HL-60 (cell line): ENCODE results near the gene GFRA1.

Experiments
- DNase-seq, 2 experiments: peaks; one replicate each; pipeline ENCODE4 v3.0.0-alpha.2; 2010 to 2020; ENCODE audit warnings: low read depth in 1 of 2, low spot score in 1 of 2
- H3K27ac ChIP-seq: fragments of 250-450 bp; sonication (Bioruptor Pico); replicated peaks from 2 replicates; pipeline ENCODE4 v1.5.1; 2020; ENCODE audit warnings: mild to moderate bottlenecking, moderate library complexity
- H3K27me3 ChIP-seq: fragments of 250-450 bp; sonication (Bioruptor Pico); 2 replicates; pipeline ENCODE4 v1.5.1; 2021; ENCODE audit warnings: mild to moderate bottlenecking, moderate library complexity; ENCODE audit not compliant: insufficient read depth, poor library complexity, severe bottlenecking
- H3K4me3 ChIP-seq: replicated peaks from 2 replicates; pipeline ENCODE4 v1.5.1; 2011; ENCODE audit warnings: mild to moderate bottlenecking, control low read depth, low read length; ENCODE audit not compliant: insufficient read depth
- GABPA ChIP-seq: IDR thresholded peaks from 2 replicates; pipeline ENCODE4 v1.6.1; 2012; ENCODE audit warnings: low read depth
- POLR2AphosphoS5 ChIP-seq: IDR thresholded peaks from 2 replicates; pipeline ENCODE4 v1.6.1; 2012; ENCODE audit warnings: low read depth
- SPI1 ChIP-seq: IDR thresholded peaks from 2 replicates; pipeline ENCODE4 v1.6.1; 2012; ENCODE audit warnings: low read depth, mild to moderate bottlenecking, borderline replicate concordance
- TF ChIP-seq, protein P1 (sequence below): IDR thresholded peaks from one replicate; pipeline ENCODE4 v1.5.1; 2011; ENCODE audit warnings: low read length, control low read depth, inconsistent platforms; ENCODE audit not compliant: insufficient read depth
- TF ChIP-seq, protein P2 (sequence below): IDR thresholded peaks from 2 replicates; pipeline ENCODE4 v1.6.1; 2012; ENCODE audit warnings: low read depth; ENCODE audit not compliant: insufficient replicate concordance

The GFRA1 gene

GRCh38 chr10:116073510-116073909, 199.5 kb downstream of the GFRA1 start:
- no peak for DNase-seq
- Histone ChIP-seq H3K4me3 (no peak overlapping the region), H3K27ac (no peak overlapping the region), H3K27me3 (no peaks in the 10 kb centered on the region)
- no peak for TF ChIP-seq POLR2AphosphoS5
- TF ChIP-seq, protein P1, sequence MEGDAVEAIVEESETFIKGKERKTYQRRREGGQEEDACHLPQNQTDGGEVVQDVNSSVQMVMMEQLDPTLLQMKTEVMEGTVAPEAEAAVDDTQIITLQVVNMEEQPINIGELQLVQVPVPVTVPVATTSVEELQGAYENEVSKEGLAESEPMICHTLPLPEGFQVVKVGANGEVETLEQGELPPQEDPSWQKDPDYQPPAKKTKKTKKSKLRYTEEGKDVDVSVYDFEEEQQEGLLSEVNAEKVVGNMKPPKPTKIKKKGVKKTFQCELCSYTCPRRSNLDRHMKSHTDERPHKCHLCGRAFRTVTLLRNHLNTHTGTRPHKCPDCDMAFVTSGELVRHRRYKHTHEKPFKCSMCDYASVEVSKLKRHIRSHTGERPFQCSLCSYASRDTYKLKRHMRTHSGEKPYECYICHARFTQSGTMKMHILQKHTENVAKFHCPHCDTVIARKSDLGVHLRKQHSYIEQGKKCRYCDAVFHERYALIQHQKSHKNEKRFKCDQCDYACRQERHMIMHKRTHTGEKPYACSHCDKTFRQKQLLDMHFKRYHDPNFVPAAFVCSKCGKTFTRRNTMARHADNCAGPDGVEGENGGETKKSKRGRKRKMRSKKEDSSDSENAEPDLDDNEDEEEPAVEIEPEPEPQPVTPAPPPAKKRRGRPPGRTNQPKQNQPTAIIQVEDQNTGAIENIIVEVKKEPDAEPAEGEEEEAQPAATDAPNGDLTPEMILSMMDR, result no peak
- TF ChIP-seq, protein P2, sequence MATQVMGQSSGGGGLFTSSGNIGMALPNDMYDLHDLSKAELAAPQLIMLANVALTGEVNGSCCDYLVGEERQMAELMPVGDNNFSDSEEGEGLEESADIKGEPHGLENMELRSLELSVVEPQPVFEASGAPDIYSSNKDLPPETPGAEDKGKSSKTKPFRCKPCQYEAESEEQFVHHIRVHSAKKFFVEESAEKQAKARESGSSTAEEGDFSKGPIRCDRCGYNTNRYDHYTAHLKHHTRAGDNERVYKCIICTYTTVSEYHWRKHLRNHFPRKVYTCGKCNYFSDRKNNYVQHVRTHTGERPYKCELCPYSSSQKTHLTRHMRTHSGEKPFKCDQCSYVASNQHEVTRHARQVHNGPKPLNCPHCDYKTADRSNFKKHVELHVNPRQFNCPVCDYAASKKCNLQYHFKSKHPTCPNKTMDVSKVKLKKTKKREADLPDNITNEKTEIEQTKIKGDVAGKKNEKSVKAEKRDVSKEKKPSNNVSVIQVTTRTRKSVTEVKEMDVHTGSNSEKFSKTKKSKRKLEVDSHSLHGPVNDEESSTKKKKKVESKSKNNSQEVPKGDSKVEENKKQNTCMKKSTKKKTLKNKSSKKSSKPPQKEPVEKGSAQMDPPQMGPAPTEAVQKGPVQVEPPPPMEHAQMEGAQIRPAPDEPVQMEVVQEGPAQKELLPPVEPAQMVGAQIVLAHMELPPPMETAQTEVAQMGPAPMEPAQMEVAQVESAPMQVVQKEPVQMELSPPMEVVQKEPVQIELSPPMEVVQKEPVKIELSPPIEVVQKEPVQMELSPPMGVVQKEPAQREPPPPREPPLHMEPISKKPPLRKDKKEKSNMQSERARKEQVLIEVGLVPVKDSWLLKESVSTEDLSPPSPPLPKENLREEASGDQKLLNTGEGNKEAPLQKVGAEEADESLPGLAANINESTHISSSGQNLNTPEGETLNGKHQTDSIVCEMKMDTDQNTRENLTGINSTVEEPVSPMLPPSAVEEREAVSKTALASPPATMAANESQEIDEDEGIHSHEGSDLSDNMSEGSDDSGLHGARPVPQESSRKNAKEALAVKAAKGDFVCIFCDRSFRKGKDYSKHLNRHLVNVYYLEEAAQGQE, result no peak
- TF ChIP-seq GABPA, result no peak
- TF ChIP-seq SPI1, result no peak

DNA sequence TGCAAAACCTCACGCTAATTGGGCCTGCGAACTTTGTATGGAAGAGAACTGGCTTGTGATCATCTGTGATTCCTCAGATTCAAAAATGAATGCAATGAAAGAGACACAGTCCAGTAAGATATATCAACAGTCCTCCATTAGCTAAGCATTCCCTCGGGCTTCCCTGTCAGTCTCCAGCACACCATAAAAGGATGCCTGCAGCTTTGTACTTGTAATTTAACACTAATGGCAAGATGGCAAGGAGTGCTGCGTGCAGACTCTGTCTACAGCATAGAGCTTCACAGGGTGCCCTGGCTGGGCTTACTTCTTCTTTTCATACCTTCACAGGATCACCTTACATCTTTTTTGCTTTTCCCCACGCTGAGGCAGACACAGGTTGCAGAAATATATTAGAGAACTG, 200.0 kb downstream of the GFRA1 start:
- Histone ChIP-seq H3K27me3 (no peaks in the 10 kb centered on the region), H3K27ac (no peak overlapping the region), H3K4me3 (no peak overlapping the region)
- TF ChIP-seq GABPA, result no peak
- TF ChIP-seq, protein P1, result no peak
- TF ChIP-seq, protein P2, result no peak
- no peak for TF ChIP-seq SPI1
- no peak for TF ChIP-seq POLR2AphosphoS5
- DNase-seq, result no peak

GRCh38 chr10:116071453-116072148, 201.4 kb downstream of the GFRA1 start:
- DNase-seq, result no peak
- Histone ChIP-seq H3K27me3 (no peaks in the 10 kb centered on the region), H3K4me3 (no peak overlapping the region), H3K27ac (no peak overlapping the region)
- TF ChIP-seq SPI1 (no peak), GABPA (no peak)
- TF ChIP-seq, protein P2, result no peak
- TF ChIP-seq, protein P1, result no peak
